Measurements from ENCODE around the gene IL15.

DNA sequence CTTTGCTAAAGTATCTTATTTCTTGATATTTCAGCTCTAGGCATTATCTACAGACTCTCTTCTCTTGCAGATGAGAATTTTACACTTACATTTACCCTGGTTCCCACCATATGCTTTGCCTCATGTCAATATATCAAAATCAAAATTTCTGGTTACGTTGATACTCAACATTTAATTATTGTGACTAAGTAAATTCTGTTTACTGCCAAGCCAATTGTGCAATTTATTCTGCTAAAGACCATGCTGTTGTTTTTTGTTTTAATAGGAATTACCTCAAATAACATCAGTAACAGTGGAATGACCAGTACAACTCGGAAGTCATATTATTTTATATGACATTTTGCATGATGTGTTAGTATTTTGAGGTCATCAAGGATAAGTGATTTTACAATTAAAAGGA is 125.5 kb downstream of the IL15 start:
- TF ChIP-seq NRF1 (IDR thresholded peaks at IDR 0.05; ENCODE audit: low read depth, low read length) (no peak), POLR2AphosphoS5 (IDR thresholded peaks at IDR 0.05; ENCODE audit: low read depth, low read length) (no peak), EZH2 (IDR thresholded peaks at IDR 0.05; ENCODE audit: low read depth, low read length, severe bottlenecking) (no peak), GTF2F1 (IDR thresholded peaks at IDR 0.05; ENCODE audit: borderline replicate concordance, low read depth, low read length) (no peak), TCF12 (IDR thresholded peaks at IDR 0.05; ENCODE audit: low read depth, low read length) (no peak), SP2 (IDR thresholded peaks at IDR 0.05; ENCODE audit: low read length) (no peak), SP1 (IDR thresholded peaks at IDR 0.05; ENCODE audit: low read depth, low read length) (no peak), TAF1 (IDR thresholded peaks at IDR 0.05; ENCODE audit: low read depth, low read length) (no peak), CHD1 (IDR thresholded peaks at IDR 0.05; ENCODE audit: low read depth, low read length) (no peak)
- TF ChIP-seq, protein P1, sequence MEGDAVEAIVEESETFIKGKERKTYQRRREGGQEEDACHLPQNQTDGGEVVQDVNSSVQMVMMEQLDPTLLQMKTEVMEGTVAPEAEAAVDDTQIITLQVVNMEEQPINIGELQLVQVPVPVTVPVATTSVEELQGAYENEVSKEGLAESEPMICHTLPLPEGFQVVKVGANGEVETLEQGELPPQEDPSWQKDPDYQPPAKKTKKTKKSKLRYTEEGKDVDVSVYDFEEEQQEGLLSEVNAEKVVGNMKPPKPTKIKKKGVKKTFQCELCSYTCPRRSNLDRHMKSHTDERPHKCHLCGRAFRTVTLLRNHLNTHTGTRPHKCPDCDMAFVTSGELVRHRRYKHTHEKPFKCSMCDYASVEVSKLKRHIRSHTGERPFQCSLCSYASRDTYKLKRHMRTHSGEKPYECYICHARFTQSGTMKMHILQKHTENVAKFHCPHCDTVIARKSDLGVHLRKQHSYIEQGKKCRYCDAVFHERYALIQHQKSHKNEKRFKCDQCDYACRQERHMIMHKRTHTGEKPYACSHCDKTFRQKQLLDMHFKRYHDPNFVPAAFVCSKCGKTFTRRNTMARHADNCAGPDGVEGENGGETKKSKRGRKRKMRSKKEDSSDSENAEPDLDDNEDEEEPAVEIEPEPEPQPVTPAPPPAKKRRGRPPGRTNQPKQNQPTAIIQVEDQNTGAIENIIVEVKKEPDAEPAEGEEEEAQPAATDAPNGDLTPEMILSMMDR (IDR thresholded peaks at IDR 0.05; ENCODE audit: control extremely low read depth in 1 of 3, insufficient read depth in 1 of 3, low read depth in 1 of 3, low read length in 3 of 3), result no peak

Measured in H1 (cell line).